Skeletal muscle satellite cell (primary cell): ENCODE data around the gene ADARB1.

Experiments
- H3K27me3 ChIP-seq: 2 replicates; pipeline ENCODE4 v1.7.0; 2013; ENCODE audit warnings: low read length; ENCODE audit not compliant: control insufficient read depth, insufficient read depth
- H3K36me3 ChIP-seq: 2 replicates; pipeline ENCODE4 v1.7.0; 2013; ENCODE audit warnings: mild to moderate bottlenecking, control low read depth, low read length; ENCODE audit not compliant: insufficient read depth
- H3K4me1 ChIP-seq: 2 replicates; pipeline ENCODE4 v1.7.0; 2013; ENCODE audit warnings: low read length; ENCODE audit not compliant: control insufficient read depth, insufficient read depth
- H3K4me2 ChIP-seq: 2 replicates; pipeline ENCODE4 v1.7.0; 2013; ENCODE audit warnings: mild to moderate bottlenecking, low read length
- H3K4me3 ChIP-seq: 2 replicates; pipeline ENCODE4 v1.7.0; 2013; ENCODE audit warnings: low read length
- H3K9ac ChIP-seq: 2 replicates; pipeline ENCODE4 v1.7.0; 2013; ENCODE audit warnings: mild to moderate bottlenecking, low read depth, low read length, moderate library complexity
- H3K9me3 ChIP-seq: replicated peaks from 2 replicates; pipeline ENCODE4 v1.7.0; 2013; ENCODE audit warnings: mild to moderate bottlenecking, control low read depth, low read length

ADARB1 gene

DNA sequence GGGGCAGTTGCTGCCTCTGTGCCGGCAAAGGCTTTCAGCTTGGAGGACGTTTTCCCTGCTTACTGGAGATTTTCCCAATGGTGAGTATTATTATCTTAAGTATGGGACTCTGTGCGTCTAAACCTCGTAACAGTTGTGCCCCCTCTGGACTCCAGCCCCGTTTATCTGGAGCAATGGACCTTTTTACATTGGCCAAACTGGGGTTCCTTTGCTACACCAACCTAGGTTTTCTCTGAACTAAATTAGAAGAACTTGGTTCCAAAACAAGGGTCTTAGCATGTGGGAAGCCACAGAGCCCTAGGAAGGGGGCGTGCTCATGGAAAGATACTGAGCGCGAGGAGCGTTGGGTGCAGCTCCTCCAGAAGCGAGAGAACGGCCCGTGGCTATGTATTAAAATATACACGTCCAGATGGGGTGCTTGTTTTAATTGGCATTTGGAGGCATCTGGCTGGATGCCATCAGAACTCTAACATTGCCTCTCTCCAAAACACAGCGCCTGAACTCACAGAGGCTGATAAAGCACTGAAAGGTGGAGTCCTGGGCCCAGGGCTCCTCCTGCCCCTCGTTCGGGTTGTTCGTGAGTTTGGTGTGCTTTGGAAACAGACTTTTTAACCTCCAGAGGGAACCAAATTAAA, 184.9 kb downstream of the ADARB1 start:
- Histone ChIP-seq H3K27me3 (peaks cover 25% of the 10 kb centered on the region), H3K9ac (no peak overlapping the region), H3K4me2 (no peak overlapping the region), H3K4me3 (no peak overlapping the region), H3K9me3 (no peaks in the 10 kb centered on the region), H3K4me1 (no peaks in the 10 kb centered on the region), H3K36me3 (peaks cover 13% of the 10 kb centered on the region)

DNA sequence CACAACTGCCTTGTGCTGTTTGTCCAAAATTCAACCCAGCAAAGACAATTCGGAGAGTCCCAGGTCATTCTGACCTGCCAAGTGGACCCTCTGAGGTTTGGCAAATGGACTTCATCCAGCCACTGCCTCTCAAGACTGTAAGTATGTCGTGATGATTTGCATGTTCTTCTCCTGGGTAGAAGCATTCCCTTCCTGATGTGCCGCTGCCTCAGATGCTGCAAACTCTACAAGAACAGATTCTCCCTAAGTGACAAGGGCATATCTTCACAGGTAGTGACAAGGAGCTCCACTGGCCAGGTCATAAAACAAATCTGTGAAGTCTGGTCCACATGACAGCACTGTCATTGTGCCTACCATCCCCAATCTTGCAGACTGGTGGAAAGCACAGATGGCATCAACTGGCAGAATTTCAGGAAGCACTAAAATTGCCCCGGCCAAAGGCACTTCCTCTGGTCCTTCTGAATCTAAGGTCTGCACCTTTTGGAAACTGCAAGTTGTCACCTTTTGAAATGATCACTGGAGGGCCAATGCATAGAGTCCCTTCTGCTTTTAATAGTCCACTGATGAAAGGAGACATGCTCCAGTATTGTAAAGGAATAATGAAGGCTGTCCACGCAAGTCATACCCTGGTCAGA, 185.9 kb downstream of the ADARB1 start:
- Histone ChIP-seq H3K9ac (no peak overlapping the region), H3K27me3 (peaks cover 22% of the 10 kb centered on the region), H3K4me3 (no peak overlapping the region), H3K4me1 (no peaks in the 10 kb centered on the region), H3K36me3 (peaks cover 21% of the 10 kb centered on the region), H3K9me3 (no peaks in the 10 kb centered on the region), H3K4me2 (no peak overlapping the region)

DNA sequence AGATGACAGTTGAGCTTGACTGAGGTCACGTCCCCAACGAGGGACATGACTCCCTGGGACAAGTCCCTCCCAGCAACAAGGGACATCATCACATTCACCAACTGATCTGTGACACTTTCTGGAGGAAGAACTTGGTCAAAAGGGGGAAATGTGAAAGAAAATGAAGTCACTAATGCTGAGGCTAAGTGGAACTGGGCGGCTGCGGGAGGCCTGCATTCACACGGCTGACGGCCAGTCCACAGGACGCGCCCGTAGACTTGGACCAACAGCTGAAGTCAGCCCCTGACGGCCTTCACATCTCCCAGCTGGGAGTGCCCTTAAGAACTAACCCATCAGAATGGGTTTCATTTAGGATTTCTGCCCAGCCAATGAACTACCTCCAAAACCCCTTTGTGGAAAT, 186.7 kb downstream of the ADARB1 start:
- Histone ChIP-seq H3K9ac (no peak overlapping the region), H3K36me3 (peaks cover 28% of the 10 kb centered on the region), H3K4me3 (no peak overlapping the region), H3K4me2 (no peak overlapping the region), H3K9me3 (no peaks in the 10 kb centered on the region), H3K27me3 (peaks cover 22% of the 10 kb centered on the region), H3K4me1 (no peaks in the 10 kb centered on the region)

- Histone ChIP-seq H3K9ac (no peak overlapping the region), H3K4me3 (no peak overlapping the region), H3K9me3 (no peaks in the 10 kb centered on the region), H3K27me3 (peaks cover 14% of the 10 kb centered on the region), H3K4me2 (no peak overlapping the region), H3K36me3 (peaks cover 38% of the 10 kb centered on the region), H3K4me1 (no peaks in the 10 kb centered on the region)
Observed at GRCh38 chr21:45262041-45262581, 187.7 kb downstream of the ADARB1 start.

DNA sequence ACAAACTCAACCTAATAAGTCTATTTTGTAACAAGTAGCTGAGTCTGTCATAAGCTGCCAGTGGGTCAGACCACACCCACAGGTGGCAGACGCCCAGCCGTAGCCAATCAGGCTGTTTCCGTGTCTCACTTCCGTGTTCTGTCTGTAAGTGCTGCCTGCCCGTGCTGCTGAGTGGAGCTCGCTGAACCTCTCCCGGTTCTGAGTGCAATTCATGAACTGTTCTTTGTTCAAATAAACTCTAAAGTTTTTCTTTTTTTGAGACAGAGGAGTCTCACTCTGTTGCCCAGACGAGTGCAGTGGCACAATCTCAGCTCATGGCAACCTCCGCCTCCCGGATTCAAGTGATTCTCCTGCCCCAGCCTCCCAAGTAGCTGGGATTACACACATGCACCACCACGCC, 188.2 kb downstream of the ADARB1 start:
- Histone ChIP-seq H3K36me3 (peaks cover 43% of the 10 kb centered on the region), H3K9ac (no peak overlapping the region), H3K4me1 (no peaks in the 10 kb centered on the region), H3K27me3 (peaks cover 10% of the 10 kb centered on the region), H3K9me3 (no peaks in the 10 kb centered on the region), H3K4me2 (no peak overlapping the region), H3K4me3 (no peak overlapping the region)

GRCh38 chr21:45263534-45263933, 189.2 kb downstream of the ADARB1 start:
- Histone ChIP-seq H3K9ac (no peak overlapping the region), H3K36me3 (peaks cover 44% of the 10 kb centered on the region), H3K4me2 (no peak overlapping the region), H3K4me1 (no peaks in the 10 kb centered on the region), H3K27me3 (peaks cover 3% of the 10 kb centered on the region), H3K9me3 (no peaks in the 10 kb centered on the region), H3K4me3 (no peak overlapping the region)

DNA sequence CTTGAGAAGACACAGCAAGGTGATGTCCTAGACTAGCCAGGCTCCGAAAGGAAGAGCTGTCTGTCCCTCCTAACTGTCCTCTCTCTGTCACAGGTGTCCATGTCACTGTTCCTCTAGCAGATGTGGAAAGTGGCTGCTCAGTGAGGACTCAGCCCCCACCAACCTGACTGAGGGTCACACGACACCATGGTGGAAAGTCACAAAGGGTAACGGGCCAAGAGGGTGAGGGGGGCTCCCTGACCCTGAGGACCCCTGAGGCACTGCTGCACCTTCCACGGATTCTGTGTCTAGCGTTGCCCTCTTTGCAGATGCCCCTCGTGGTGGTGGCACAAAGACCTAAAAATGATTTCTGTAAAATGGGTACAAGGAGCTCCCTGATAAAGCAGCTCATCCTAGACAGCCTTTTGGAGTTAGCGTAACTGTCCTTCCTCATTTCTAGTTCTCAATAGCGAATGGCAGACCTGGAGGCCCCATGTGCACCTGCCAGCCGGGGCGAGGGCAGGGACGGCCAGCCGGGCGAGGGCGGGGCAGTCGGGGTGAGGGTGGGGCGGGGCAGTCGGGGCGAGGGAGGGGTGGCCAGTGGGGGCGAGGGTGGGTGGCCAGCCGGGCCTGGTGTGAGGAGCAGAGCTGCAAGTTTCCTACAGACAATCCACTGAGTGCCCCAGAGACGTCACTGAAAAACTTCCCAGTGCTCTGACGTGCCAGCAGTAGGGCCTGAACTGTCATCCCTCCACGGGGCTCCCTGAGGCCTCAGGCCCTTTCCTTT, 189.9 kb downstream of the ADARB1 start:
- no peak overlapping the region for H3K4me2 ChIP-seq
- peaks cover 44% of the 10 kb centered on the region for H3K36me3 ChIP-seq
- no peak overlapping the region for H3K9ac ChIP-seq
- no peaks in the 10 kb centered on the region for H3K4me1 ChIP-seq
- no peak overlapping the region for H3K4me3 ChIP-seq
- H3K9me3 ChIP-seq = no peaks in the 10 kb centered on the region
- H3K27me3 ChIP-seq = no peaks in the 10 kb centered on the region

DNA sequence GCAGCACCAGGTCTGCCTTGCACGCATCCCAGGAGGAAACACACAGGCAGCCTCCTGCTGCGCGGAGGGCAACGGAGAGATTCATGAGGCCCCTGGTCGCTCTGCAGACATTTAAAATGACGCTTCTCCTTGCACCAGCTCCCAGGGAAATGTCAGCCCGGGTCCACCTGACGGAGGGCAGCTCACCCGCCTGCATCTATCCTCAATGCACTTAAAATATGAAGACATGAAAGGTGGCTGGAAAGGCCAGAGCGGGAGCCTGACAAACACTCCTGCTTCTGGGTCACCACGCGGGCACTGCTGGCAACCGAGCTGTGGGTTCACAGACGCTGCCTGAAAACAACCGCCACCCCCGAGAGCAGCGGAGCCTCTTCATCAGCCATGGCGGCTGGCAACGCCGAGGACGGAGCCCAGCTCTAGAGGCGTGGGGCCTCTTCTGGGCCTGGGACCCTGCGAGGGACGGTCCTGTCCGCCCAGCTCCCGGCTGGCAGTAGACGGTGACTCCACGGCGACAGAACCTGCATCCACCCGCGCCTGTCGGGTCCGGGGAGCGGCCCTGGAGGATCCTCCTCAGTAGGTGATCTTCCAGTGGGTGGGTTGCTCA, 190.6 kb downstream of the ADARB1 start:
- Histone ChIP-seq H3K9me3 (no peaks in the 10 kb centered on the region), H3K36me3 (peaks cover 49% of the 10 kb centered on the region), H3K4me3 (no peak overlapping the region), H3K4me1 (no peaks in the 10 kb centered on the region), H3K27me3 (no peaks in the 10 kb centered on the region), H3K9ac (no peak overlapping the region), H3K4me2 (no peak overlapping the region)

- Histone ChIP-seq H3K9me3 (no peaks in the 10 kb centered on the region), H3K4me1 (no peaks in the 10 kb centered on the region), H3K36me3 (peaks cover 58% of the 10 kb centered on the region)
Observed at GRCh38 chr21:45265721-45266517, 191.5 kb downstream of the ADARB1 start.

DNA sequence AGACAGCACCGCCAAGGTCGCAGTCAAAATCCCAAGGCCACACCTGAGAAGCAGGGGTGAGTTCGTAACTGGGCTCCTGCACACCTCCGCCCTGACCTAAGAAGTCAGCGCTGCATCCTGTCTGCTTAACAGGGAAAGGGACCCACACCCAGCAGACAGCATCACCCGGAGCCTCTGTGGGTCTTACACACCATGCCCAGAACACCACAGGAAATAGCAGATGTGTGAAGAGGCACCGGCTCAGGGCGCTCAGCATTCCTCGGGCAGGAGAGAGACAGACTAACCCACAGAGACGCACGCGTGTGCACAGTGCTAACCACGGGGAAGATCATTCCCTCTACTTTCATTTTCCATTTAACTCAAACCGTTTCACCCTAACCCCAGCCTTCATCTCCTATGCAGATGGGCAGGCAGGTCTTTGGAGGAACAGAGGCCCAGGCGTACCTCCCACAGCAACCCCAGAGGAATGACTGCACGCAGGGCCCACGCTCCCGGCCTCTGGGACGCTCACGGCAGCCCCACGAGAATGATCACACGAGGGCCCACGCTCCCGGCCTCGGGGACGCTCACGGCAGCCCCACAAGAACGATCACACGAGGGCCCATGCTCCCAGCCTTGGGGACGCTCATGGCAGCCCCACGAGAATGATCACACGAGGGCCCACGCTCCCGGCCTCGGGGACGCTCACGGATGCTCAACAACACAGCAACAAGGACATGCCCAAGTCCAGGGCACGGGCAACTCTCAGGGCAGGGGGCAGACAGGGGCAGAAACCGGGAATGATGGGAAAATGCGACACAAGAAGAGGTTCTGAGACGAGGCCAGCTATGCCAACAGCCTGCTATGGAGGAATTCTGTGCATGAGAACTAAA, 192.4 kb downstream of the ADARB1 start:
- Histone ChIP-seq H3K4me1 (no peaks in the 10 kb centered on the region), H3K36me3 (peaks cover 66% of the 10 kb centered on the region), H3K4me2 (no peak overlapping the region), H3K27me3 (no peaks in the 10 kb centered on the region), H3K9ac (no peak overlapping the region), H3K4me3 (no peak overlapping the region), H3K9me3 (peaks cover 3% of the 10 kb centered on the region)

More at GRCh38 chr21:45265721-45266517, 191.5 kb downstream of the ADARB1 start:
- Histone ChIP-seq H3K27me3 (no peaks in the 10 kb centered on the region), H3K4me3 (no peak overlapping the region), H3K4me2 (no peak overlapping the region), H3K9ac (no peak overlapping the region)
